Measurements from ENCODE around the gene PCDHGA8.

GRCh38 chr5:141351591-141351990 is 40.8 kb upstream of the PCDHGA8 start:
- TF ChIP-seq CTCF (CRISPR knock-in tag; IDR thresholded peaks at IDR 0.05) (no peak), TEAD3 (CRISPR knock-in tag; optimal IDR thresholded peaks at IDR 0.05; ENCODE audit: borderline replicate concordance) (no peak), HMG20A (CRISPR knock-in tag; IDR thresholded peaks at IDR 0.05; ENCODE audit: borderline replicate concordance) (no peak), TBP (CRISPR knock-in tag; IDR thresholded peaks at IDR 0.05) (no peak), ZKSCAN1 (IDR thresholded peaks at IDR 0.05; ENCODE audit: low read length) (no peak), ZNF142 (CRISPR knock-in tag; IDR thresholded peaks at IDR 0.05) (no peak), ZGPAT (CRISPR knock-in tag; IDR thresholded peaks at IDR 0.05) (no peak), SIN3A (IDR thresholded peaks at IDR 0.05; ENCODE audit: borderline replicate concordance, low read depth, low read length) (no peak), MXI1 (IDR thresholded peaks at IDR 0.05; ENCODE audit: borderline replicate concordance, low read depth, low read length) (no peak), ZBTB8A (CRISPR knock-in tag; IDR thresholded peaks at IDR 0.05; ENCODE audit: borderline replicate concordance, low read depth) (no peak), POLR2AphosphoS5 (IDR thresholded peaks at IDR 0.05; ENCODE audit: low read depth, low read length) (no peak), KDM5A (IDR thresholded peaks at IDR 0.05; ENCODE audit: borderline replicate concordance, low read length) (no peak), POLR2A (IDR thresholded peaks at IDR 0.05; ENCODE audit: insufficient read depth in 1 of 2, low read depth in 2 of 2, low read length in 2 of 2) (no peak)

Data from HepG2 (cell line).